Measurements from ENCODE around the gene FBXL3. TPM values are rescaled to one million over a fixed set of nuclear protein-coding genes. Genes with fewer than 3 reads are reported as not detected.

The FBXL3 gene
- polyA plus RNA-seq, 2 of the 4 experiments (the other 2 are of a cell fraction), result 17.8 to 24.0 TPM

GRCh38 chr13:76974618-76974975, 52.4 kb downstream of the FBXL3 start (continued):
- TF ChIP-seq KDM1A (IDR thresholded peaks at IDR 0.05; ENCODE audit: low read depth), result no peak
- TF ChIP-seq ZFP36 (IDR thresholded peaks at IDR 0.05; ENCODE audit: borderline replicate concordance, partially characterized antibody), result no peak
- TF ChIP-seq ZNF302 (CRISPR knock-in tag; IDR thresholded peaks at IDR 0.05), result no peak
- TF ChIP-seq HEYL (CRISPR knock-in tag; IDR thresholded peaks at IDR 0.05), result no peak
- no peak for TF ChIP-seq MAZ (IDR thresholded peaks at IDR 0.05; ENCODE audit: borderline replicate concordance, low read depth, low read length)
- TF ChIP-seq RAD21 (conservative IDR thresholded peaks at IDR 0.05 in 1 of 2, IDR thresholded peaks at IDR 0.05 in 1 of 2), result no peak
- no peak for TF ChIP-seq ELK1 (IDR thresholded peaks at IDR 0.05; ENCODE audit: low read depth, low read length)
- TF ChIP-seq NR3C1 (IDR thresholded peaks at IDR 0.05), result no peak
- TF ChIP-seq NFE2L2 (conservative IDR thresholded peaks at IDR 0.05; ENCODE audit: low read length), result no peak

GRCh38 chr13:76973920-76974617, 52.9 kb downstream of the FBXL3 start:
- no peak overlapping the region for H3K4me3 ChIP-seq
- FAIRE-seq (no peak), DNase-seq (ENCODE audit: low read depth in 1 of 2, low spot score in 1 of 2) (no peak), ATAC-seq (no peak)
- H3K4me2 ChIP-seq, result no peak overlapping the region
- ChIA-PET CTCF (no interaction called here), POLR2A (no interaction called here)
- WGBS (ENCODE audit: missing lambda C conversion rate), result 60% methylated on average over 6 of the region's 6 CpGs
- H3K27ac ChIP-seq, result no peak overlapping the region
- H3K4me1 ChIP-seq, result no peaks in the 10 kb centered on the region
- TF ChIP-seq POLR2A (IDR thresholded peaks at IDR 0.05; ENCODE audit: low read length) (no peak), SMC3 (IDR thresholded peaks at IDR 0.05) (no peak), RAD21 (conservative IDR thresholded peaks at IDR 0.05 in 1 of 2, IDR thresholded peaks at IDR 0.05 in 1 of 2) (no peak), HOXB13 (CRISPR knock-in tag; IDR thresholded peaks at IDR 0.05; ENCODE audit: low read depth) (no peak), NFE2L2 (conservative IDR thresholded peaks at IDR 0.05; ENCODE audit: low read length) (no peak), RFX5 (IDR thresholded peaks at IDR 0.05) (no peak), E2F6 (IDR thresholded peaks at IDR 0.05; ENCODE audit: borderline replicate concordance, low read depth) (no peak)
- no peaks in the 10 kb centered on the region for H3K9me3 ChIP-seq

GRCh38 chr13:76971851-76972829, 54.8 kb downstream of the FBXL3 start:
- H3K27ac ChIP-seq, result no peak overlapping the region
- no peaks in the 10 kb centered on the region for H3K4me1 ChIP-seq
- CTCF ChIA-PET, result interaction anchor here (3.7 kb wide), 1 partner anchor 8 kb away, joined by 26 read pairs; no protein-coding TSS in a partner anchor
- 62% methylated on average over 18 of the region's 19 CpGs for WGBS (ENCODE audit: missing lambda C conversion rate)
- DNase-seq (ENCODE audit: low read depth in 1 of 2, low spot score in 1 of 2) (no peak), ATAC-seq (no peak), FAIRE-seq (no peak)
- H3K4me3 ChIP-seq, result no peak overlapping the region
- no peaks in the 10 kb centered on the region for H3K9me3 ChIP-seq
- TF ChIP-seq PBX3 (IDR thresholded peaks at IDR 0.05), result no peak
- TF ChIP-seq ZNF302 (CRISPR knock-in tag; IDR thresholded peaks at IDR 0.05), result no peak
- no peak for TF ChIP-seq HOXB13 (CRISPR knock-in tag; IDR thresholded peaks at IDR 0.05; ENCODE audit: low read depth)
- H3K4me2 ChIP-seq, result no peak overlapping the region
- POLR2A ChIA-PET, result no interaction called here

- no peak for FAIRE-seq
- TF ChIP-seq KDM5A (IDR thresholded peaks at IDR 0.05) (no peak), ZNF302 (CRISPR knock-in tag; IDR thresholded peaks at IDR 0.05) (no peak), BCL3 (IDR thresholded peaks at IDR 0.05) (no peak), KDM1A (IDR thresholded peaks at IDR 0.05; ENCODE audit: low read depth) (no peak), EHF (CRISPR knock-in tag; IDR thresholded peaks at IDR 0.05) (no peak), MAFK (IDR thresholded peaks at IDR 0.05; ENCODE audit: partially characterized antibody) (no peak), MAZ (IDR thresholded peaks at IDR 0.05; ENCODE audit: borderline replicate concordance, low read depth, low read length) (no peak), PBX3 (IDR thresholded peaks at IDR 0.05) (no peak), ZC3H11A (IDR thresholded peaks at IDR 0.05) (no peak)
- no peak for ATAC-seq
- ChIA-PET POLR2A (no interaction called here), CTCF (interaction anchor here (3.7 kb wide), 1 partner anchor 9 kb away, joined by 26 read pairs; no protein-coding TSS in a partner anchor)
- no peak for DNase-seq (ENCODE audit: low read depth in 1 of 2, low spot score in 1 of 2)
- Histone ChIP-seq H3K4me2 (no peak overlapping the region), H3K4me3 (no peak overlapping the region), H3K27ac (no peak overlapping the region), H3K4me1 (no peaks in the 10 kb centered on the region), H3K9me3 (no peaks in the 10 kb centered on the region)
- 57% methylated on average over 3 of the region's 3 CpGs for WGBS (ENCODE audit: missing lambda C conversion rate)
Measured at GRCh38 chr13:76971215-76971614, 55.7 kb downstream of the FBXL3 start.
